ENCODE measurements around the gene HNRNPD.

DNA sequence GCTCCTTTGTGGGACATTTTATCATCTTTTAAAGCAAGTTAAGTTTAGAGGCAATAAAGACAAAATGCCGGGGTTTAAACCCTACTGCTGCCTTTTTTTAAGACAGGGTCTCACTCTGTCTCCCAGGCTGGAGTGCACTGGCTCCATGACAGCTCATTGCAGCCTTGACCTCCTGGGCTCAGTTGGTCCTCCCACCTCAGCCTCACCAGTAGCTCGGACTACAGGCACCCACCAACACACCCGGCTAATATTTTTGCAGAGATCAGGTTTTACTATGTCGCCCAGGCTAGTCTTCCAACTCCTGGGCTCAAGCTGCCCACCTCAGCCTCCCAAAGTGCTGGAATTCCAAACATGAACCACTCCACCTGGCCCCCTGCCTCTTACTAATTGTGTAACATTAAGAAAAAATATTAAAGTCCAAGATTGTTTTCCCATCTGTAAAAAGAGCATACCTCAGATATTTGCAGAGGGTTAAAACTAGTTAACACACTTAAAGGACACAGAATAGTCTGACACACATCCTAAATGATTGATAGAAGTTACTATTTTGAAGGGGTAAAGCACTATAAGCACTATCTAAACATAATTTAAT is 9.8 kb downstream of the HNRNPD start:
- TF ChIP-seq BHLHE40 (IDR thresholded peaks at IDR 0.05; ENCODE audit: low read length) (no peak), POLR2AphosphoS2 (IDR thresholded peaks at IDR 0.05; ENCODE audit: low read depth, low read length) (no peak), POLR2A (IDR thresholded peaks at IDR 0.05; ENCODE audit: insufficient read depth in 1 of 2, low read depth in 2 of 2, low read length in 2 of 2) (no peak)
- TF ChIP-seq, protein P1, sequence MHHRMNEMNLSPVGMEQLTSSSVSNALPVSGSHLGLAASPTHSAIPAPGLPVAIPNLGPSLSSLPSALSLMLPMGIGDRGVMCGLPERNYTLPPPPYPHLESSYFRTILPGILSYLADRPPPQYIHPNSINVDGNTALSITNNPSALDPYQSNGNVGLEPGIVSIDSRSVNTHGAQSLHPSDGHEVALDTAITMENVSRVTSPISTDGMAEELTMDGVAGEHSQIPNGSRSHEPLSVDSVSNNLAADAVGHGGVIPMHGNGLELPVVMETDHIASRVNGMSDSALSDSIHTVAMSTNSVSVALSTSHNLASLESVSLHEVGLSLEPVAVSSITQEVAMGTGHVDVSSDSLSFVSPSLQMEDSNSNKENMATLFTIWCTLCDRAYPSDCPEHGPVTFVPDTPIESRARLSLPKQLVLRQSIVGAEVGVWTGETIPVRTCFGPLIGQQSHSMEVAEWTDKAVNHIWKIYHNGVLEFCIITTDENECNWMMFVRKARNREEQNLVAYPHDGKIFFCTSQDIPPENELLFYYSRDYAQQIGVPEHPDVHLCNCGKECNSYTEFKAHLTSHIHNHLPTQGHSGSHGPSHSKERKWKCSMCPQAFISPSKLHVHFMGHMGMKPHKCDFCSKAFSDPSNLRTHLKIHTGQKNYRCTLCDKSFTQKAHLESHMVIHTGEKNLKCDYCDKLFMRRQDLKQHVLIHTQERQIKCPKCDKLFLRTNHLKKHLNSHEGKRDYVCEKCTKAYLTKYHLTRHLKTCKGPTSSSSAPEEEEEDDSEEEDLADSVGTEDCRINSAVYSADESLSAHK (CRISPR knock-in tag; IDR thresholded peaks at IDR 0.05; ENCODE audit: borderline replicate concordance): no peak

All from HepG2 (cell line).